GM03348 (cell line): ENCODE data around the gene PLCB4.

ENCODE experiments used
- DNase-seq: peaks from one replicate; pipeline ENCODE4 v3.0.0; 2012; ENCODE audit warnings: low spot score

The PLCB4 gene

DNA sequence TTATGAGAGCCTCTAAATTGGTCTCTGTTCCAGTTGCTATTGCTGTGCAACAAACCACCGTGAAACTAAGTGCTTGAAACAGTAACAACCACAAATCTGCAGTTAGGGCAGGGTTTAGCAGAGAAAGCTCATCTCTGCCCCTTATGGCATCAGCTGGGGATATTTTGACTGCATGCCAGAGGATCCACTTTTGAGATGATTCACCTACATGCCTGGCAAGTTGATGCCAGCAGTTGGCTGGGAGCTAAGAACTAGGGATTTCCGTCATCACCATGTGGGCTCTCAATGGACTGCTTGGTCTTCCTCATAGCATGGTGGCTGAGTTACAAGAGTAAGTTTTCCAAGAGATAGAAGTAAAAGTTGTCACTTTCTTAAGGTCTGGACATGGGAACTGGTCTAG is 35.1 kb downstream of the PLCB4 start:
- DNase-seq, result no peak

DNA sequence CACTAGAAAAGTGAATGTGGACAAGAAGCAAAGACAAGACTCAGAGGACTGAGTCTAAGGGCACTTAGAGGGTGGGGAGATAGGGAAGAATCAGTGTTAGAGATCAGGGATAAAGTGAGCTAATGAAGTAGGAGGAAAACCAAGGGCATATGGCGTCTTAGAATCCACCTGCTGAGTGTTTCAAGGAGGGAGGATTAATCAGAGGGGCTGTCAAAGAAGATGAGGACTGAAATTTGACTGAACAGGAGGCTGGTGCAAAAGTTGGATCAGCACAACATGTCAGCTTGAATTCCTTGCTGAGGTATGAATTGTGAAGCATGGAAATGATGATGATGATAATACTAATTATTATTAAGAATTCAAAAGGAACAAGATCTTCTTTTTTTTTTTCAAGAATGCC is 39.4 kb downstream of the PLCB4 start:
- no peak for DNase-seq

DNA sequence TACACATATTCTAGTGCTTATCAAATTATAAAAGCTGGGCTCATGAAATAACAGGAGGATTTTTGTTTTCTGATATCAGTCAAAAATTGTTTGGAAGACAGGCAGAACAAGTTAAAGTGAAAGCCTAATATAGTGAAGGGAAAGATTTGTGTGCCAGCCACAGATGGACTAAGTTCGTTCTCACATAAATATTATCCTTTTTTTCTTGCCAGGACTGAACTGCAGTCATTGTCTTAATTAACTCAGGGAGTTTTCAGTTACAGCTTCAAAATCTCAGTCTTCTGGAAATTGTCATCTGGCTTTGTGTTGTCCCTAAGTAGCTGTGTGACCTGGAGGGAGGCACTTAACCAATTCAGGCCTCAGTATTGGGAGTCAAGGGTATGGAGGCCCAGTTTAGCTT is 40.7 kb downstream of the PLCB4 start:
- no peak for DNase-seq

DNA sequence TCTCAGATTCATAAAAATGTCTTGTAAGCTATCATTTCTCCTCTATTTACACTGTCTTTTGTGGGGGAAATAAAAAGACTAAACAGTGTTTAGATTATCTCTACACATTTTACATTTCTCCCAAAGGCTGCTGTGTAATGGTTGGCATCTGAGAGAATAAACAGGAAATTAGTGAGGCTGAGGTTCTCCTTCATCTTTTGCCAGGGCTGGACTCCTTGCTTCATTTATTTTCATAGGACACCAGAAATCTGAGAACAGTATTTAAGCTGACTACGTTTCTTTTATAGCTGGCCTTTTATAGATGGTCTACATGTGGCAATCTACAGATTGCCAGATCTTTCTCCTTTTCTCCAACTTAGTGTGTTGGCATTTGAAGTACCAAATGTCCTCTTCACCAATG is 41.5 kb downstream of the PLCB4 start:
- DNase-seq, result peak; percentile 11

DNA sequence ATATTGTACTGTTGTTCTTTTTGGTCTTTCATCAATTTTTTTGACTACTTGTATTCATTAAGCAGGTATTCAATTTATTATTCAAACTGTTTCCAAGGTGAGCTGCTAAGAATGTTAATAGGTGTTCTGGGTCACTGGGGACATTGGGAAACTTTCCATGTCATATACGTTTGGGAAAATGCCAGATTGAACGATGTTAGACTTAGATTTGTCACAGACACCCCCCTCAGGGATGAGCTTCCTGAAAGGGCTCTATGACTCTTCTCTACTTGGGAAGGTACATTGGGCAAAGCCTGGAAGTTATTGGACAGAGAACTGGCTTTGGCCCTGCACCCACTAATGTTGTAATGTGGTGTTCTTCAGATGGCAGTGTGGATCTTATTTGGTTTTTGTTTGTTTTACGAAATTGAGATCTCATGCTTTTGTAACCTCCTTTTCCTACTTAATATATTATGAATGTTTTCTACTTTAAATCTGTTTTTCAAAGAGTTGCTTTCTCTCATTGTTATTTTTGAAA is 42.1 kb downstream of the PLCB4 start:
- peak; percentile 8 for DNase-seq

DNA sequence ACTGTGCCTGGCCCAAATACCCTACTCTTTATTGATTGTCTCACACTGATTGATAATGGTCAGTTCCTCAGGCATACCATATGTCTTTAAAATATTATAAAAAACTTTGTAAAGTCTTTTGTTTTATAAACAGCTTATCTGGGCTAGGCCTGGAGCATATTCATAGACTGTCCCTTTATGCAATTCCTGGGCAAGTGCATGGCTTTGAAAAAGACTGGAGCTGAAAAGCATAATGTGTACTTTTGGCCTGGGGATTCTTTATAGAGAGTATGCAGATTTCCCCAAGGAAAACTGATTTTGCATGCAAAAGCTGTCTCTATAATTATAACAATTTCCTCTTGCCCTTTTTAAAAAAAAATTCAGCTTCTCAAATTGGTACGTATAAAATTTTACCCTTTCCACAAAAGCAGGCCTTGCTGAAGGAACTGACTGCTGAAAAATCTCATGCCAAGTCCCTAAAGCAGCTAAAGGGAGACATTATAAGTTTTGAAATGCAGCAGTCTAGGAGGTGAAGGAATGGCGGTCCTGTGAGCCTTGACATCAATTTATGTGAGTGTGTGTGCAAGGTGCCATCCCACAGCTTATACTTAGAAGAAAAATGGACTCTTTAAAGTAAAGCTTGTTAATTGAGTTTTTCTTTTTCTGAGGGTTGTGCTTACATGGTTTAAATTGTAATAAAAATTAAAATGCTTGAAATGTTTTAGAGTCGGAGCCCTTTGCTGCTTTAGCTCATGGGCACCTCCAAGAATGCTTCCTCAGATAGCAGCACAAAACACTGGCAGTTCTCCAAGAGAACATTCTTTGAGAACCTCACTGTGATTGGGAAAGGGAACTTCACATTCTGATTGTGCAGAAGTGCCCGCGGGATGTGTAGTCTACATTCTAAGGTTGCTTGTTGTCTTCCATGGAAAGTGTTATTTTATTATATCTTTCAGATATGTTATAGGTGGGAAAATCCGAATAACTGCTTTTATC is 43.9 kb downstream of the PLCB4 start:
- DNase-seq, result peak; percentile 22

DNA sequence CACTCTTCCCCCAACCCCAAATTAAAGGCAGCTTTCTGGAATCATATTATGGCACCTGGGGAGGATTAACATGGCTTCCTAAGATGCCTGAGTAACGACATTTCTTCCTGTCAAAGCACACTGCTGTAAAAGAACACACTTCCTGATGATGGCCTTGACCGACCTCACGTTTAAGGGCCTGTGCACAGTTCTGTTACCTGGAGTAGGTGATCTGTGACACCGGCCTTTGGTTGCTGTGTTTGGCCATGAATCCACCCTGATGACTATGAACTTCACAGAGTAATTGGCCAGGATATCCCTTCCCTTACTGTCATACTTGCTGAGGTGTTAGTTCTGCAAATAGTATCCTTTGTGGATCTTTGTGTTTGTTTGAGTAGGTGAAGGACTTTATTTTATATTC is 45.8 kb downstream of the PLCB4 start:
- no peak for DNase-seq

DNA sequence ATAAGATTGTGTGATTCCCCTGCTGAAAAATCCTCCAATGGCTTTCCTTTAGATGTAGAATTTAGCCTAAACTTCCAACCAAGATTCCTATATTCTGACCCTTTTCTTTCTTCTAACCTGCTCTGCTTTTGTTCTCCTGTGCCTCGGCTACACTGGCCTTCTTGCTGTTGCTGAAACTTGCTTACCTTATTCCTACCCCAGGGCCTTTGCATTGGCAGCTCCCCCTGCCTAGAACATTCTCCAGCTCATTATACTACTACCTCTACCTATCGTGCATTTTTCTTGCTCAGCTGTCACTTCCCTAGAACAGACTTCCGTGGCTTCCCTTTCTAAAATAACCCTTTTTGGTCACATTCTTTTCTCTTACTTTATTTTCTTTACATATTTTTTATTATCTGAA is 48.7 kb downstream of the PLCB4 start:
- no peak for DNase-seq

DNA sequence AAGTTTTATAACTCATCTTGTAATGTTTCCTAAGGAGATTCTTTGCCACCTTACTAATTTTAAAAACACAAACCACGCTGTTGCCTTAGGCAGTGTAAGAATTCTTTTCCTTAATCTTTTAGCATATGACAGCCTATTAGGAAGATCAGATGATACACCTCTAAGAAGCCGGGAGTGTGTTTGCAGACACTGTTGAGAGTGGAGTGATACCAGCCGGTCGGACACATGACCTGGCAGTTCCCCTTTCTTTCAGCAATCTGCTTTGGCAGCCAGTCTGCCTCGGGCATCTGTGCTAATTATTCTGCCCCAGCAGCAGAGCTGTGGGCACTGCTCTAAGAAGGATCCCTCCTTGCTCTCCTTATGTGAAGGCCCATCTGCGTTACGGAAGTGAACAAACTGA is 50.9 kb downstream of the PLCB4 start:
- no peak for DNase-seq

DNA sequence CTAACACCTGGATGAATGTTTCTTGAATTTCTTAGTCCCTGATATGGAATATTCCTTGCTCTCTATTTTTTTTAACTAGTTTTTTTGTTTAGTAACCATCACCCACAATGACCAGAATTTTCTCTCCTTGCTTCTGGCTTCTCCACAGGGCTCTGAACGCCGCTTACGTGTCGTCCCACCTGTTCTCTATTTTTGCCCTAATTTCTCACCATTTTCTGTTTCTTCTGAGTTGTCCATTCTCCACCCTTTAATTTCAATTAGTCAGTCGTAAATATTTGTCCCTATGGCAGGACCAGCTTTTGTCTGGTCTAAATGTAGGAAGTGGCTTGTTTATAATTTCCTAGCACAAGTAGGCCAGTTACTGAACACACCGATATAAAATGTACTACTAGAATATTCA is 52.3 kb downstream of the PLCB4 start:
- no peak for DNase-seq

DNA sequence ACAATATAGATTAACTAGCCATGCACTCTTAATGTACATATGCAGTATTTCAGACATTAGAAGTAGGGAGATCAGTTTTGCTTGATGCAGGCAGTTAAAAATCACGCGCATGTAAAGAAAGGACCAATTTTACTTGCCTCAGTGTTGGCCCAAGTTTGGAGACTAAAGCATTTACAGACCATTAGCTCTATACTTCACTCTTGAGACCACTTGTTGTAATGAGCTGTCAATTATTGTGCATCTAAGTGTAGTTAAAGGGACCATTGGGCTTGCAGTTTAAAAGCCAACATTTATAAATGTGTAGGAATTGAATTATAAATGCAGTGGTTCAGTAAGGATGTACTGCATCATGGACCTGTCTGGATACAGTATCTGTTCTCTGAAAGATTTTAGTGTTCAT is 53.7 kb downstream of the PLCB4 start:
- DNase-seq, result no peak

DNA sequence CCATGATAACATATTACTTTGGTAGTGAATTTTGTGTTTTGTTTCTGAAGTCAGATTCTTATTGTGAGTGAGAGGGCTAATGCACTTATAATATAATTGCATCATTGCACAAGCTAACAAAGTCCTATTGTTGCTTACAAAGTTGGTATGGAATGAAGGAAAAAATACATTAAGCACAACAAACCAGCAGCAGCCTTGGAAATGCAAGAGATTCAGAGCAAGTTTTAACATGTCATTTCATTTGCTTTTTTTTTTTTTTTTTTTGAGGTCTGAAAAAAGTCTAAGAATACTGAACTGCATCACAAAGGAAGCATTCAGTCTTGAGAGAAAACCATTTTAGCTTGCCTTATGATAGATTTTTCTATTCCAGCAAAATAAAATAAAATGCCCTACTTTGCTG is 57.6 kb downstream of the PLCB4 start:
- no peak for DNase-seq

DNA sequence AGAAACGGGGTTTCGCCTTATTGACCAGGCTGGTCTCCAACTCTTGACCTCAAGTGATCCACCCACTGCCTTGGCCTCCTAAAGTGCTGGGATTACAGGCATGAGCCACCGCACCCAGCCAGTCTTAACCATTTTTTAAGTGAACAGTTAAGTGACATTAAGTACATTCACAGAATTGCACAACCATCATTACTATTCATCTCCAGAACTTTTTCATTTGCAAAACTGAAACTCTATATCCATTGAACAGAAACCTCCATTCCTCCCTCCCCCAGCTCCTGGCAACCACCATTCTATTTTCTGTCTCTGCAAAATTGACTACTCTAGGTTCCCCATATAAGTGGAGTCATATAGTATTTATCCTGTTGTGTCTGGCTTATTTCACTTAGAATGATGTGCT is 59.7 kb downstream of the PLCB4 start:
- DNase-seq, result no peak

DNA sequence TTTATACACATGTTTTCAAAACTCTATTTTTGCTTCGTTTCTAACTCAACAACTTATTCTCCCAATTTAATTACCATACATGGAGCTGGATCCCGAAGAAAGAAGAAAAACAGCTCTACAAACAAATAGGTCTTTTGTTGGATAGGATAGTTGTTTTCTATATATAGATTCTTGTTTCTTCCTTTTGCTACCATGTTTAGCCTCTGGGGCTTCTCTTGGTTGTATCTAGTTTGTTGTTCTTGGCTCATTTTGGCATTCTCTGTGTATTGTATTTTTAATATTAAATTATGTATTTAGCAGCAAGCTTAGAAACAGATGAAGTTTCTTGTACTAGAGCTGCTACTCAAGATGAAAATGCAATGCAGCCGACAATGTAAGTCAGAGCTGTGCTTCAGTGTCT is 60.9 kb downstream of the PLCB4 start:
- no peak for DNase-seq

DNA sequence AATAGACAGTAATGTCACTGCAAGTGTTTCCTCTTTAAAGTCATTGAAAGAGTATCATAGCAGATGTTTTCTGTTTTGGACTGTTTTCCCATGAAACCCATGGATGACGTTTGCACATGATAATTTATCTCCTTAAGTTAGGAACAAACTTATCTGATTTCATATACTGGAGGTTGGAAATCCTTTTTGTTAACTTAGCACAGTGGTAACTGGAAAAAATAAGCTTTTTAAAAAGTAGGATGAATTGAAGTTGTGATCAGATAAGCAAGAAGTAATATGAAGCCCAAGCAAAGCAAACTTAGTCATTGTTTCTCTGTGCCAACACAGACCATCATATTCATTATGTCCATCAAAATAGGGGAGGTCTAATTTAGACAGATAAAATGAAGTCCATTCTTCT is 61.6 kb downstream of the PLCB4 start:
- DNase-seq, result no peak

DNA sequence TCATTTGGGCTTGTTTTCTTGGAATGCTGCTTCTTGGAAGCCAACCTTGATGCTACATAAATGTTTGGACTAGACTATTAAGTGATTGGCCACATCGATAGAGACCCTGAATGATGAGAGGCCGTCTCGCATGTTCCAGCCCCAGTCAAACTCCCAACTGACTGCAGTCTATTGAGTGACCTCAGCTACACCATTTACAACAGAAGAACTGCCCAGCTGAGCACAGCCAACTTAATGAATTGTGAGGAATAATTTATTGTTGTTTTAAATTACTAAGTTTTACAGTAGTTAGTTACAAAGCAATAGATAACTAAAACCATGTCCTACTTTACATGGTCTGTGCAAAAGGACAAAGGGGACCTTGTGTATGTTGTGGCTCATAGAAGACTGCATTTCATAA is 63.0 kb downstream of the PLCB4 start:
- DNase-seq, result no peak

DNA sequence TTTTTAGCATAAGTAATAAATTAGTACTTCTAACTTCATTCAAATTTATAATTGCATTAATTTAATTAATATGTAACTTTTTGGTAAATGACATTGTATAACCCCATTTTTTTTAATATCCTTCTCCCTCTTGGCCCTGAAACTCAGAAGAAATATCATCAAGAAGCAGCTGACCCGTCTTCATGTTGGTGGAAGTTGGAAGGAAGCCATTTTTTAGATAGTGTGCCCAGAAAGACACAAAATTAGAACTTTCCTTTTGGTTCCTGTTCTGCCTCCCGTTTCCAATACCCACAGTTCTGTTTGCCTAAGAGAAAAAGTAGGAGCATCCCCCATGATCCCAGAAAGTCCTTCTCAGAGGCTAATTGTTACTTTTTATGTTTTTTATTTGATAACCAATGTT is 65.5 kb downstream of the PLCB4 start:
- no peak for DNase-seq

DNA sequence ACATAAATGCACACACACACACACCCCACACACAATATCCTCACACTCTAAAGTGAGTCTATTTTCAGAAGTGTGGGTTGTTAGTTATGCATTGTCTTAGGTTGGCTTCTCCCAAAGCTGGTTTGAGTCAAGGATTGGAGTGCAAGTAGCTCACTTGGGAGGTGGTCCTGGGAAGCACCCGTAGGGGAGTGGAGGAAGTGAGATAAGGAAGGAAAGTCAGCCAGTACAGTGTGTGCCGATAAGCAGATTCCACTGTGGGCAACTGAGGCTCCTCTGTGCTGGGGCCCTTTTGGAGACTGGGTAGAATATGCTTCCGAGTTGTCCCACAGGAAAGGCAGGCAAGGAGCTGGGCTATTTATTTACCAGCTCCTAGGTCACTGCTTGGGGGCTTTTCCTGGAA is 67.2 kb downstream of the PLCB4 start:
- DNase-seq, result no peak

DNA sequence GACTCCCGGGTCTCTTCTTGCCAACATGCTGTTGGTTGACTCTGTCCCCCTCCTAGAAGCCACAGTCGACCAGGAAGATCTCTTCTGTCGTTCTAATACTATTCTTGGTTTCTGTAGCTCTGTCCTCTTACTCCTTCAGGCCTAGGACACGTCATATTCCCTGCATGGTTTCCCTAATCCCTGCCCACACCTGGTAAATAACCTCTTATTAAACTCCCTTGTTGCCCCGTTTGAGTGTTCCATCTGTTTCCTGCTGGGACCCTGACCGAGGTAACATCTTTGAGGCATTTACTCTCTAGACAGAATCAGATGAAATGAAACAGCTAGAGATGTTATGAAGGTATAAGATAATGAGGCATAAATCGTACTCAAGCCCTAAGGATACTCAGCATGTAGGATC is 68.1 kb downstream of the PLCB4 start:
- no peak for DNase-seq

DNA sequence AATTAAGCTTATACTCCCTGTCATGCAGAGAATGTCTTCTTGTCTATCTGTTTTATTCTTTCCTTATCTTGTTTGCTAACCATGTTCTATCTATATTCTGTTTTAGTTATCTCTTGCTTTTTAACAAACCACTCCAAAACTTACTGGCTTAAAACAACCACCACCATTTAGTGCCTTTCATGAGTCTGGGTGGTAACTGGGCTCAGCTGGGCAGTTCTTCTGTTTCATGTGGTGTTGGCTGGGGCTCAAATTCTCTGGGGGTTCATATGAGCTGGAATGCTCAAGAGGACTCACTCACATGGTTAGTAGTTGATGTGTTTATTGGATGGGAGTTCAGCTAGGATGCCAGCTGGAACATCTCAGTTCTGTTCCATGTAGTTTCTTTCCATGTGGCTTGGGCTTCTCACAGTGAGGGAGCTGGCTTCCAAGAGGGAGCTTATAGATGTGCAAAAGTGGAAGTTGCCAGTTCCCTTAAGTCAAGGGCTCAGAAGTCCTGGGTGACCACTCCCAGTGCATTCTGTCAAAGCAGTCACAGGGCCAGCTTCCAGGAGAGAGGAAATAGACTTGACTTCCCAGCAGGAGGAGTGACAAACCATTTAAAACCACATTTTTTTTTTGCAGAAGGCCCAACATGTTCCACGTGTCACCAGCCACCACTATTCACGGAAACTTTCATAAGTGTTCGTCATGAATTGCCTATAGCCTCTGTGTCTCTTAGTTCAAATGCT is 70.4 kb downstream of the PLCB4 start:
- DNase-seq, result no peak

DNA sequence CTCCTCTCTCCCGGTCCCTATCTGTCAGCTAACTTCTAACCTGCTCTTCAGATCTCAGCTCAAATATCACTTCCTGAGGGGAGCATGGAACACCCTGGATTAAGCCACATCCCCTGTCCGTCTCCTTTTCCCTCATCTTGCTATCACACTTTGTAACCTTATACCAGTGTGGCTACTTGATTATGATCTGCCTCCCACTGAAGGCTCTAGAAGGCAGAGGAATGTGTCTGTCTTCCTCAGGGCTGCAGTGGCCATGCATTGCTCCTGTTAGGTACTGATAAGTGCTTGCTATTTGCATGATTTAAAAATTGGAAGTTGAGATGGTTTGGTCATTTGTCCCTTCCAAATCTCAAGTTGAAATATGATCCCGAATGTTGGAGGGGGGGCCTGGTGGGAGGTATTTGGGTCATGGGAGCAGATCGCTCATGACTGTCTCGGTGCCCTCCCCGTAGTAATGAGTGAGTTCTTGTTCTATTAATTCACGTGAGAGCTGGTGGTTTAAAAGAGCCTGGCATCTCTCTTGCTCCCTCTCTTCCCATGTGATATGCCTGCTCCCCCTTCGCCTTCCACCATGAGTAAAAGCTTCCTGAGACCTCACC is 71.4 kb downstream of the PLCB4 start:
- DNase-seq, result no peak

DNA sequence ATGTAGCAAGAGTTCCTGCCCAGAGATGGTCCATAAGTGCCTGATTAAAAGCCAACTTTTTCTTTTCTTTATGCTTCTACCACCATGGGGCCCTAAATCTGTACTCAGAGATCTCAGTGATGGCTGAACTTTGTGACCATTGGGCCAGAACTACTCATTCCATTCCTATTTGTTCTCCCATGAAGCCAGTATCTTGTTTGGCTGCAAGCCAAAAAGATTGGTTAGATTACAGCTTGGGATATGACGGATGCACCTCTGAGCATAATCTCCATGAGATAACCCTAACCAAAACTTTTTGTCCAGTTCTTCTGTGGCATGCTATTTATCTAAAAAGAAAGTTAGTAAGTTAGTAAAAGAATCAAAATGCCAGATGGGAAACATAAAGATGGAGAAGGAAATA is 72.2 kb downstream of the PLCB4 start:
- DNase-seq, result no peak

DNA sequence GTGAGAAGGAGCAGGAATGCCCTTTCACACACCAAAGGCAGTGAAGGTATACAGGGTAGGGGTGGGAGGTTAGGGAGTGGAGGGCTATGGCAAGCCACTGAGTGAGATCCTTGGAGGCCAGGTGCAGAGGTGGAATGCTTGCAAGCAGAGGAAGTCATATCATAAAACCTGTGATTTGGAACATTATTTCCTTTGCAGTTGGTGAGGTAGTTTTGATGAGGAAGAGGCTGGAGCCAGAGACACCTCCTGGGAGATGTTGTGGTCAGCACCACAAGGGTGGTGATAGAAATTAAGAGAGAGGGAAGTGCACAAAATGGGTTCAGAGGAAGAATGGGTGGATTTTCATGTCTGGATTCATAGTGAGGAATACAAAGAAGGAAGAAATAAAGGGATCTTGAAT is 73.0 kb downstream of the PLCB4 start:
- DNase-seq, result no peak
